ENCODE measurements around the gene HOXD9. TPM values are rescaled to one million over a fixed set of nuclear protein-coding genes. Genes with fewer than 3 reads are reported as not detected.

Gene HOXD9
- total and polyA plus RNA-seq, 7 donors: 0.46 to 27.1 (median 10.6) TPM

GRCh38 chr2:176164611-176165369 lies 42.3 kb downstream of the HOXD9 start:
- H3K27ac ChIP-seq: no peak overlapping the region
- no peak for DNase-seq
- peaks cover 53 to 100% (median 81%) of the 10 kb centered on the region in 3 donors for H3K27me3 ChIP-seq
- H3K9me3 ChIP-seq: no peaks in the 10 kb centered on the region
- peaks cover 0 to 39% (median 26%) of the 10 kb centered on the region in 4 donors for H3K4me1 ChIP-seq
- peak overlapping the region in 1 of 4 donors; percentile 6 for H3K4me3 ChIP-seq
- 32 to 72% methylated on average over 52 of the region's 52 CpGs for WGBS, 2 donors
- no peaks in the 10 kb centered on the region for H3K36me3 ChIP-seq
- intact Hi-C loops (cut with DNase I): loop anchor here (5.0 kb wide), 1 partner anchor 108 kb away; no protein-coding TSS in a partner anchor
- TF ChIP-seq EP300 (IDR thresholded peaks at IDR 0.05): no peak
- no peak for TF ChIP-seq POLR2A (IDR thresholded peaks at IDR 0.05)
- no peak for TF ChIP-seq POLR2AphosphoS5 (IDR thresholded peaks at IDR 0.05)
- TF ChIP-seq CTCF (IDR thresholded peaks at IDR 0.05): no peak

GRCh38 chr2:176165370-176166050 lies 43.0 kb downstream of the HOXD9 start:
- no peak overlapping the region for H3K27ac ChIP-seq
- TF ChIP-seq EP300 (IDR thresholded peaks at IDR 0.05) (no peak), POLR2A (IDR thresholded peaks at IDR 0.05) (no peak), CTCF (IDR thresholded peaks at IDR 0.05) (no peak), POLR2AphosphoS5 (IDR thresholded peaks at IDR 0.05) (no peak)
- H3K4me1 ChIP-seq: peaks cover 0 to 31% (median 19%) of the 10 kb centered on the region in 4 donors
- 30 to 69% methylated on average over 26 of the region's 26 CpGs for WGBS, 2 donors
- no peaks in the 10 kb centered on the region for H3K36me3 ChIP-seq
- peaks cover 46 to 100% (median 81%) of the 10 kb centered on the region in 3 donors for H3K27me3 ChIP-seq
- no peak for DNase-seq
- intact Hi-C loops (cut with DNase I): no loop called here
- peak overlapping the region in 1 of 4 donors; percentile 6 for H3K4me3 ChIP-seq
- H3K9me3 ChIP-seq: no peaks in the 10 kb centered on the region

- H3K27me3 ChIP-seq: peaks cover 40 to 100% (median 79%) of the 10 kb centered on the region in 3 donors
- no peak for DNase-seq
- H3K36me3 ChIP-seq: no peaks in the 10 kb centered on the region
- TF ChIP-seq CTCF (IDR thresholded peaks at IDR 0.05): no peak
- TF ChIP-seq EP300 (IDR thresholded peaks at IDR 0.05): no peak
- no peak for TF ChIP-seq POLR2A (IDR thresholded peaks at IDR 0.05)
- TF ChIP-seq POLR2AphosphoS5 (IDR thresholded peaks at IDR 0.05): no peak
- no peak overlapping the region for H3K4me3 ChIP-seq
- no peaks in the 10 kb centered on the region for H3K9me3 ChIP-seq
- H3K4me1 ChIP-seq: peaks cover 0 to 27% (median 16%) of the 10 kb centered on the region in 4 donors
- intact Hi-C loops (cut with DNase I): no loop called here
- no peak overlapping the region for H3K27ac ChIP-seq
- 58 to 70% methylated on average over 2 of the region's 2 CpGs for whole genome bisulfite sequencing, 2 donors
These were observed 43.8 kb downstream of the HOXD9 start for GRCh38 chr2:176166272-176166671.

GRCh38 chr2:176167398-176167797 lies 44.9 kb downstream of the HOXD9 start:
- intact Hi-C loops (cut with DNase I): no loop called here
- no peaks in the 10 kb centered on the region for H3K36me3 ChIP-seq
- H3K9me3 ChIP-seq: no peaks in the 10 kb centered on the region
- DNase-seq: no peak
- no peak overlapping the region for H3K27ac ChIP-seq
- H3K4me3 ChIP-seq: no peak overlapping the region
- TF ChIP-seq EP300 (IDR thresholded peaks at IDR 0.05): no peak
- no peak for TF ChIP-seq POLR2AphosphoS5 (IDR thresholded peaks at IDR 0.05)
- TF ChIP-seq CTCF (IDR thresholded peaks at IDR 0.05): no peak
- no peak for TF ChIP-seq POLR2A (IDR thresholded peaks at IDR 0.05)
- peaks cover 0 to 30% (median 22%) of the 10 kb centered on the region in 4 donors for H3K4me1 ChIP-seq
- 71 to 81% methylated on average over 1 of the region's 1 CpG for WGBS, 2 donors
- H3K27me3 ChIP-seq: peaks cover 43 to 100% (median 81%) of the 10 kb centered on the region in 3 donors
